Colonic mucosa (tissue), 4 donors: ENCODE measurements around the gene ABCG8. TPM values are rescaled to one million over a fixed set of nuclear protein-coding genes. Genes with fewer than 3 reads are reported as not detected.
"Not testable (repeated sequence)": the region's sequence is repeated elsewhere in the genome, so short reads cannot be mapped to it uniquely, and the experiment has no call there.

Source experiments
- DNase-seq: peaks from one replicate; pipeline ENCODE4 v3.0.0-alpha.2; 2020
- H3K27ac ChIP-seq: fragments of 200-600 bp; one replicate; pipeline ENCODE4 v1.8.0; 2021
- H3K27me3 ChIP-seq: fragments of 200-600 bp; one replicate; pipeline ENCODE4 v1.8.0; 2021
- H3K36me3 ChIP-seq: fragments of 200-600 bp; one replicate; pipeline ENCODE4 v1.8.0; 2021
- H3K4me1 ChIP-seq: fragments of 200-600 bp; one replicate; pipeline ENCODE4 v1.8.0; 2021; ENCODE audit warnings: mild to moderate bottlenecking
- H3K4me3 ChIP-seq: fragments of 200-600 bp; one replicate; pipeline ENCODE4 v1.8.0; 2021
- H3K9ac ChIP-seq, 2 donors: one replicate each; pipeline ENCODE4 v1.7.0; 2013; ENCODE audit warnings: control low read depth in 2 of 2, low read depth in 2 of 2, low read length in 2 of 2
- H3K9me3 ChIP-seq: fragments of 200-600 bp; one replicate; pipeline ENCODE4 v1.8.0; 2021
- CTCF ChIP-seq: fragments of 200-600 bp; IDR thresholded peaks from one replicate; pipeline ENCODE4 v1.8.0; 2022; ENCODE audit warnings: antibody characterized with exemption, mild to moderate bottlenecking
- intact Hi-C: fragments of 100-400 bp; cut with DNase I; formaldehyde crosslinking; loops from one replicate; pipeline ENCODE4 v1.14.1; 2022
- total RNA-seq, 2 donors: library from RNA; stranded (reverse); fragmentation: NEBNext Ultra II Directional in 1 of 2; extraction: Animal tissue kit (Norgen Biotek cat#: 25700) in 1 of 2; gene quantifications; one replicate each; pipeline ENCODE4 v1.2.1, GENCODE V29; 2021
- donor health status: healthy.
- donor health status: DM: no; HTN: no; CAD: no.
- donor health status: DM: no; HTN: no; CAD: no.

Gene ABCG8
- total RNA-seq, 2 donors from 2014 or later = 0.12 to 0.48 TPM

GRCh38 chr2:43899589-43899988, 60.8 kb downstream of the ABCG8 start:
- Histone ChIP-seq H3K9ac (no peak overlapping the region), H3K4me3 (no peak overlapping the region), H3K4me1 (no peaks in the 10 kb centered on the region), H3K9me3 (no peaks in the 10 kb centered on the region), H3K27ac (no peak overlapping the region), H3K27me3 (no peaks in the 10 kb centered on the region), H3K36me3 (no peaks in the 10 kb centered on the region)
- no peak for DNase-seq
- TF ChIP-seq CTCF = no peak
- intact Hi-C loops = loop anchor here (10.0 kb wide), 1 partner anchor 285 kb away; no protein-coding TSS in a partner anchor

- Histone ChIP-seq H3K4me1 (no peaks in the 10 kb centered on the region), H3K9me3 (no peaks in the 10 kb centered on the region), H3K9ac (no peak overlapping the region), H3K4me3 (no peak overlapping the region), H3K36me3 (peaks cover 3% of the 10 kb centered on the region), H3K27ac (no peak overlapping the region), H3K27me3 (no peaks in the 10 kb centered on the region)
- no peak for TF ChIP-seq CTCF
- intact Hi-C loops = no loop called here
- DNase-seq = no peak
These were observed 66.6 kb downstream of the ABCG8 start for GRCh38 chr2:43905371-43905803.

- H3K27ac ChIP-seq = no peak overlapping the region
- intact Hi-C loops = no loop called here
- H3K27me3 ChIP-seq = no peaks in the 10 kb centered on the region
- no peaks in the 10 kb centered on the region for H3K9me3 ChIP-seq
- H3K36me3 ChIP-seq = peaks cover 3% of the 10 kb centered on the region
- no peak for TF ChIP-seq CTCF
- H3K9ac ChIP-seq = no peak overlapping the region
- no peaks in the 10 kb centered on the region for H3K4me1 ChIP-seq
- H3K4me3 ChIP-seq = no peak overlapping the region
- no peak for DNase-seq
These were observed 67.1 kb downstream of the ABCG8 start for GRCh38 chr2:43905871-43906270.

GRCh38 chr2:43906448-43907109, 67.8 kb downstream of the ABCG8 start:
- no peaks in the 10 kb centered on the region for H3K4me1 ChIP-seq
- H3K4me3 ChIP-seq = no peak overlapping the region
- peaks cover 3% of the 10 kb centered on the region for H3K36me3 ChIP-seq
- TF ChIP-seq CTCF = no peak
- no peaks in the 10 kb centered on the region for H3K27me3 ChIP-seq
- no peak for DNase-seq
- H3K9ac ChIP-seq = no peak overlapping the region
- H3K9me3 ChIP-seq = no peaks in the 10 kb centered on the region
- no peak overlapping the region for H3K27ac ChIP-seq
- intact Hi-C loops = no loop called here

- H3K9me3 ChIP-seq, H3K4me3 ChIP-seq, intact Hi-C loops, H3K27ac ChIP-seq, H3K4me1 ChIP-seq, H3K27me3 ChIP-seq, H3K36me3 ChIP-seq, DNase-seq, H3K9ac ChIP-seq: not testable (repeated sequence)
These were observed 72.5 kb downstream of the ABCG8 start for GRCh38 chr2:43911136-43911790.

- no peaks in the 10 kb centered on the region for H3K27me3 ChIP-seq
- no peak overlapping the region for H3K27ac ChIP-seq
- H3K4me1 ChIP-seq = no peaks in the 10 kb centered on the region
- DNase-seq = no peak
- no peaks in the 10 kb centered on the region for H3K9me3 ChIP-seq
- H3K9ac ChIP-seq = no peak overlapping the region
- intact Hi-C loops = loop anchor here (10.0 kb wide), 1 partner anchor 50 kb away; no protein-coding TSS in a partner anchor
- no peak for TF ChIP-seq CTCF
- H3K4me3 ChIP-seq = no peak overlapping the region
- no peaks in the 10 kb centered on the region for H3K36me3 ChIP-seq
These were observed 85.7 kb downstream of the ABCG8 start for GRCh38 chr2:43924463-43924862.
